Fibroblast of lung (primary cell): ENCODE measurements around the gene THEM4. TPM values are rescaled to one million over a fixed set of nuclear protein-coding genes. Genes with fewer than 3 reads are reported as not detected.

Experiments used
- DNase-seq, 2 donors: peaks; one replicate each; pipeline versions ENCODE4 v3.0.0 to v3.0.0-alpha.2; 2010; ENCODE audit warnings: low read depth in 2 of 2
- H2AFZ ChIP-seq: 2 replicates; pipeline ENCODE4 v1.5.1; 2012; ENCODE audit warnings: low read length, control low read depth, inconsistent platforms
- H3K27ac ChIP-seq: 2 replicates; pipeline ENCODE4 v1.5.1; 2011; ENCODE audit warnings: low read length, control low read depth; ENCODE audit not compliant: insufficient read depth
- H3K27me3 ChIP-seq: 2 replicates; pipeline ENCODE4 v1.5.1; 2011; ENCODE audit warnings: mild to moderate bottlenecking, low read length; ENCODE audit not compliant: control insufficient read depth, insufficient read depth
- H3K36me3 ChIP-seq: 2 replicates; pipeline ENCODE4 v1.5.1; 2011; ENCODE audit warnings: low read length; ENCODE audit not compliant: control insufficient read depth, insufficient read depth
- H3K4me1 ChIP-seq: 2 replicates; pipeline ENCODE4 v1.5.1; 2011; ENCODE audit warnings: low read length; ENCODE audit not compliant: control insufficient read depth, insufficient read depth; ENCODE audit errors: extremely low read depth
- H3K4me2 ChIP-seq: 2 replicates; pipeline ENCODE4 v1.5.1; 2011; ENCODE audit warnings: low read length, control low read depth; ENCODE audit not compliant: insufficient read depth; ENCODE audit errors: extremely low read depth
- H3K4me3 ChIP-seq, 4 experiments: fragments of 200-600 bp in 1 of 4; sonication (generic) in 1 of 4; replicated peaks in 1 of 4; 2 replicates each; pipeline ENCODE4 v1.5.1; 2011 to 2016; ENCODE audit warnings: low read length in 4 of 4, low read depth in 3 of 4, mild to moderate bottlenecking in 3 of 4, control low read depth in 2 of 4, inconsistent platforms in 1 of 4, mixed read lengths in 1 of 4; ENCODE audit not compliant: insufficient read depth in 1 of 4; ENCODE audit errors: control extremely low read depth in 1 of 4
- H3K79me2 ChIP-seq: 2 replicates; pipeline ENCODE4 v1.5.1; 2012; ENCODE audit warnings: mild to moderate bottlenecking, low read length, inconsistent platforms; ENCODE audit not compliant: control insufficient read depth, insufficient read depth
- H3K9ac ChIP-seq: 2 replicates; pipeline ENCODE4 v1.5.1; 2011; ENCODE audit warnings: mild to moderate bottlenecking, low read length, control low read depth; ENCODE audit not compliant: insufficient read depth
- H3K9me3 ChIP-seq: 2 replicates; pipeline ENCODE4 v1.5.1; 2012; ENCODE audit warnings: low read depth, low read length; ENCODE audit not compliant: control insufficient read depth, insufficient read depth
- H4K20me1 ChIP-seq: 2 replicates; pipeline ENCODE4 v1.5.1; 2011; ENCODE audit warnings: low read length; ENCODE audit not compliant: control insufficient read depth, insufficient read depth; ENCODE audit errors: extremely low read depth
- EZH2 ChIP-seq: IDR thresholded peaks from 2 replicates; pipeline ENCODE4 v1.5.1; 2012; ENCODE audit warnings: low read length, control low read depth, mild to moderate bottlenecking; ENCODE audit errors: missing control alignments
- polyA plus RNA-seq, 2 donors: library from polyadenylated mRNA; depleted of rRNA in 1 of 2; stranded (reverse) in 1 of 2; unstranded in 1 of 2; fragments of >200 nt; gene quantifications; 2 replicates each; pipeline ENCODE4 v1.2.1, GENCODE V29; 2011 to 2012; ENCODE audit warnings: missing spikeins in 1 of 2
- total RNA-seq: library from RNA; depleted of rRNA; stranded (reverse); fragments of >200 nt; gene quantifications from 2 replicates; pipeline ENCODE4 v1.2.1, GENCODE V29; 2014
- TF ChIP-seq, protein P1 (sequence below), 2 donors: IDR thresholded peaks in 1 of 2; conservative IDR thresholded peaks in 1 of 2; 1 replicate in 1 of 2; 2 replicates in 1 of 2; pipeline ENCODE4 v1.5.1; 2011 to 2012; ENCODE audit warnings: low read length in 2 of 2, control low read depth in 1 of 2, inconsistent platforms in 1 of 2, low read depth in 1 of 2, mild to moderate bottlenecking in 1 of 2

Gene THEM4
- total and polyA plus RNA-seq, 2 donors (not counting 1 experiment from before 2014, with no cell fraction given), result 6.4 to 18.7 TPM

DNA sequence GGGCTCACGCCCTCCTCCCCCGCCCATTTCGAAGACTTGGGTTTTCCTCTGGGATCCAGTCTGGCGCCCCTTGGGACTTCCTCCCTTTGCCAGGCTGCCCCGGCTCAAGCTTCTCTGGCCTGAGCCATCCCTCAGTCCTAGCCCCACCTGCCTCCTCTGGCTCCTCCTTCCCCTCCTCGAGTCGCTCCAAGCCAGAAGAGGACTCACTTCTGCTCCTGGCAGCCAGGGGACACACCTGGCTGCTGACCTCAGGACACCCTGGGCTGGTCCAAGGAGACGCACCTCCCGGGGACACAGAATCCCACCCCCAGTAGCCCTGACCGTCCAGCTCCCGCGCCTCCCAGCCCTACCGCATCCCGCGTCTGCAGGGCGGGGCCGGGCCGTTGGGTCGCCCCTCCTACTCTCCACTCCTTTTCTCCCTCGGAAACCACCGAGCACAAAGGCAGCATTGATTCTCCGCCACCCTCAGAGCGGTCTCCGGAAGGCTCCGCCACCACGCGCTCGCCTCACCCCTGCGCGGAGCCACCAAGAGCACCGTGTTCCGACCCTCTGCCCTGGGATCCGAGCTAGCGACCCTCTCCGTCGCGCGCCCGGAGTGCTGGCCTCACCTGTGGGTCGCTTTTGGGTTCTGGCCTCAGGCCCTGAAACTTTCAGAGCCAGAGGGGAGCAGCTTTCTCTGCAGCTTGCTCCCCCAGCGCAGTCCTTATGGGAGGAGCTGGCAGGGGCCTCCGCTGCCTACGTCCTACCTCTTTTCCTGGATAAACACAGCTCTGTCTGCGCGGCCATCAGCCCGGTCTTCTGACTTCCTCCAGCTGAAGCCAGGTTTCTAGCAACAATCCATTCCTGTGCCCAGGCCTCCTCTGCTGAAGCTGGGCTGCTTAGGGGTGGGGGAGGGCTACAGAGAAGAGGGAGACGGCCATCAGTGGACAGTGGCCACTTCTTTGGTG lies 69.6 kb downstream of the THEM4 start, which contains the start of gene C2CD4D:
Gene C2CD4D, minus strand, starts transcription at position 364 of the 947 bp plus-strand sequence. CDS start 831 bp downstream, outside the sequence.
- Histone ChIP-seq H3K79me2 (no peaks in the 10 kb centered on the region), H3K4me3 (no peak within 1 kb of the TSS), H3K4me1 (no peaks in the 10 kb centered on the region), H3K27ac (no peak within 1 kb of the TSS), H3K4me2 (no peak within 1 kb of the TSS), H3K36me3 (no peaks in the 10 kb centered on the region), H2AFZ (no peak within 1 kb of the TSS), H3K9me3 (no peaks in the 10 kb centered on the region), H4K20me1 (no peaks in the 10 kb centered on the region), H3K9ac (no peak within 1 kb of the TSS), H3K27me3 (peaks cover 49% of the 10 kb centered on the region)
- no peak for DNase-seq
- TF ChIP-seq, protein P1, sequence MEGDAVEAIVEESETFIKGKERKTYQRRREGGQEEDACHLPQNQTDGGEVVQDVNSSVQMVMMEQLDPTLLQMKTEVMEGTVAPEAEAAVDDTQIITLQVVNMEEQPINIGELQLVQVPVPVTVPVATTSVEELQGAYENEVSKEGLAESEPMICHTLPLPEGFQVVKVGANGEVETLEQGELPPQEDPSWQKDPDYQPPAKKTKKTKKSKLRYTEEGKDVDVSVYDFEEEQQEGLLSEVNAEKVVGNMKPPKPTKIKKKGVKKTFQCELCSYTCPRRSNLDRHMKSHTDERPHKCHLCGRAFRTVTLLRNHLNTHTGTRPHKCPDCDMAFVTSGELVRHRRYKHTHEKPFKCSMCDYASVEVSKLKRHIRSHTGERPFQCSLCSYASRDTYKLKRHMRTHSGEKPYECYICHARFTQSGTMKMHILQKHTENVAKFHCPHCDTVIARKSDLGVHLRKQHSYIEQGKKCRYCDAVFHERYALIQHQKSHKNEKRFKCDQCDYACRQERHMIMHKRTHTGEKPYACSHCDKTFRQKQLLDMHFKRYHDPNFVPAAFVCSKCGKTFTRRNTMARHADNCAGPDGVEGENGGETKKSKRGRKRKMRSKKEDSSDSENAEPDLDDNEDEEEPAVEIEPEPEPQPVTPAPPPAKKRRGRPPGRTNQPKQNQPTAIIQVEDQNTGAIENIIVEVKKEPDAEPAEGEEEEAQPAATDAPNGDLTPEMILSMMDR (conservative IDR thresholded peaks at IDR 0.05 in 1 of 2, IDR thresholded peaks at IDR 0.05 in 1 of 2; ENCODE audit: low read depth in 1 of 2, low read length in 2 of 2), result no peak
- peak; percentile 29 for TF ChIP-seq EZH2

DNA sequence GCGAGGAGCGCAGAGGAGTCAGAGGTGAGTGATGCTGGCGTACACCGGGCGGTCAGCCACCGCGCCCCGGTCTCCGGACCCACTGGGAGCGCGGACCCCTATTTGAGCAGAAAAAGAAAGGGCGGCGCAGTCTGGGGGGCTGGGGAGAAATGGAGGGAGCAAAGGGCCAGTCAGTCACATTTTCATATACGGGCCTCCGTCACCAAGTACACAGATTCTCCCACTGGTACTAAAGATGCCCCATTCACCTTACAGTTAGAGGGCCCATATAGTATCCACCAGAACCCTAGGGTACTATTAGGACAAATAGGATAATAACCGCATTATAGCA lies 70.3 kb downstream of the THEM4 start:
- Histone ChIP-seq H3K79me2 (no peaks in the 10 kb centered on the region), H3K4me1 (no peaks in the 10 kb centered on the region), H4K20me1 (no peaks in the 10 kb centered on the region), H3K9me3 (no peaks in the 10 kb centered on the region), H3K4me2 (no peak overlapping the region), H3K4me3 (no peak overlapping the region), H3K27me3 (peaks cover 46% of the 10 kb centered on the region), H3K9ac (no peak overlapping the region), H3K27ac (no peak overlapping the region), H2AFZ (no peak overlapping the region), H3K36me3 (no peaks in the 10 kb centered on the region)
- DNase-seq, result no peak
- TF ChIP-seq EZH2, result peak; percentile 37
- TF ChIP-seq, protein P1 (conservative IDR thresholded peaks at IDR 0.05 in 1 of 2, IDR thresholded peaks at IDR 0.05 in 1 of 2; ENCODE audit: low read depth in 1 of 2, low read length in 2 of 2), result no peak

DNA sequence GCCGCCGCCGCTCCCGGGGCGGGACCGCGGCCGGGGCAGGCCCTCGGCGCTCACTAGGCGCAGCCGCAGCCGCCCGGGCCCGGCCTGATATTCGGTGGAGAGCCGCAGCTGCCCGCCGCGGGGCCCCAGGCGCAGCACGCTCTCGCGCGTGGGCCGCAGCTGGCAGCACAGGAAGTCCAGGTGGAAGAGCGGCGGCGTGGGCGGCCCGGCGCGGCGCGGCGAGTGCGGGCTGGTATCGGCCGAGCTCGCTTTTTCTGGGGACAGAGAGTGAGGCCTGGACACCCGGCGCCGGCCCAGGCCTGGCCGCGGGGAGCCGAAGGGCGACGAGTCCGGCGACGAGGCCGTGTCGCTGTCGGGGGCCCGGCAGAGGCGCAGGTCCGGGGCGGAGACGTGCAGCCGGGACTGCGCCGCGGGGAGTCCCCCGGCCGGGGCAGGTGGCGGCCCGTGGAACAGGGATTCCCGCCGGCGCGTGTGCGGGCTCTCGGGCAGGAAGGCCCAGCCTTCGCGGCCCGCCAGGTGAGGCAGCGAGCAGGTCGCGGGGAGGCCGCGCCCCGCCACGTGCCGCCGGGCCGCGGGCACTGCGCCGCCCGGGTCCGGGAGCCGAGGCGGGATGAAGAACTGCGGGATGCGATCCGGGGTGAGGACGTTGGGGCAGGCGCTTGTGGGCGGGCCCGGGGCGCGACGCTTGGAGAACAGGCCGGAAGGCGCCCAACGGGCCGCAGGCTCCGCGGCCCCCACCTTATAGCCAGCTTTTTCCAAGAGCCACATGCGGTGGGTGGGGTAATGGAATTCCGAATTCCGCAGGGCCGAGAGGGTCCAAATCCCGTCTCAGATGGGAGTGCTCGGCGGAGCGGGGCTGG lies 70.9 kb downstream of the THEM4 start:
- H2AFZ ChIP-seq, result no peak overlapping the region
- peak overlapping the region; percentile 51 for H3K4me2 ChIP-seq
- H4K20me1 ChIP-seq, result no peaks in the 10 kb centered on the region
- H3K4me3 ChIP-seq, result peak overlapping the region in 2 of 4 experiments; percentile 21 to 35
- H3K79me2 ChIP-seq, result no peaks in the 10 kb centered on the region
- no peak overlapping the region for H3K9ac ChIP-seq
- H3K4me1 ChIP-seq, result no peaks in the 10 kb centered on the region
- H3K9me3 ChIP-seq, result no peaks in the 10 kb centered on the region
- H3K27me3 ChIP-seq, result peaks cover 46% of the 10 kb centered on the region
- no peak for DNase-seq
- H3K36me3 ChIP-seq, result no peaks in the 10 kb centered on the region
- TF ChIP-seq EZH2, result no peak
- TF ChIP-seq, protein P1 (conservative IDR thresholded peaks at IDR 0.05 in 1 of 2, IDR thresholded peaks at IDR 0.05 in 1 of 2; ENCODE audit: low read depth in 1 of 2, low read length in 2 of 2), result no peak
- no peak overlapping the region for H3K27ac ChIP-seq
